H7 (cell line): ENCODE data around the gene SLC22A3. TPM values are rescaled to one million over a fixed set of nuclear protein-coding genes. Genes with fewer than 3 reads are reported as not detected.
"Not testable (repeated sequence)": the region's sequence is repeated elsewhere in the genome, so short reads cannot be mapped to it uniquely, and the experiment has no call there.

Experiments used
- DNase-seq: peaks from one replicate; pipeline ENCODE4 v3.0.0; 2012
- H3K27me3 ChIP-seq: 2 replicates; pipeline ENCODE4 v1.6.0; 2011; ENCODE audit warnings: mild to moderate bottlenecking, low read length; ENCODE audit not compliant: control insufficient read depth, insufficient read depth
- H3K36me3 ChIP-seq: replicated peaks from 2 replicates; pipeline ENCODE4 v1.5.1; 2011; ENCODE audit warnings: low read length; ENCODE audit not compliant: control insufficient read depth, insufficient read depth
- H3K4me3 ChIP-seq: 2 replicates; pipeline ENCODE4 v1.5.1; 2011; ENCODE audit warnings: low read depth, mild to moderate bottlenecking, control low read depth, low read length, moderate library complexity; ENCODE audit not compliant: insufficient read depth
- total RNA-seq: library from RNA; depleted of rRNA; stranded (reverse); fragments of >200 nt; shearing (Covaris generic); gene quantifications from 2 replicates; pipeline ENCODE4 v1.2.3, GENCODE V29; 2014

SLC22A3 gene
- total RNA-seq, 1 experiment from 2014 or later = 23.9 TPM

- Histone ChIP-seq H3K4me3 (no peak overlapping the region), H3K27me3 (no peaks in the 10 kb centered on the region), H3K36me3 (no peaks in the 10 kb centered on the region)
- DNase-seq = no peak
Measured at GRCh38 chr6:160374836-160375560, 26.8 kb downstream of the SLC22A3 start.

GRCh38 chr6:160375561-160375949, 27.4 kb downstream of the SLC22A3 start:
- H3K27me3 ChIP-seq = no peaks in the 10 kb centered on the region
- no peak for DNase-seq

DNA sequence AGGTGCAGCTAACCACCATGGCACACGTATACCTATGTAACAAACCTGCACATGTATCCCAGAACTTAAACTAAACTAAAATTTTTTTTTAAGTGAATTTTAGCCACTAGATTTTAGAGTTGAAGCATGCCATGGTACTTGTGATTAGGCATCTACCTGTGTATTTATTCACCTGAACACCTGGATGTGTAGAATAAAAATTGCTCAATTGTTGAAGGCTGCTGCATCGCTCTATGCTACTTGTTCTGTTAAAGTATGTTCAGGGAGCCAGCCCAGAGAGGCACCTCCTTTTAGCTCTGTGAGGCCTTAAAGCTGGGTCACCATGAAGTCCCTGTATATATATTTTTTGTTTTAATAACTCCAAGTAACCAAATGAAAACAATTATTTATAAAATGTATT, 28.3 kb downstream of the SLC22A3 start:
- Histone ChIP-seq H3K27me3 (no peaks in the 10 kb centered on the region), H3K4me3 (no peak overlapping the region), H3K36me3 (no peaks in the 10 kb centered on the region)
- no peak for DNase-seq

More at GRCh38 chr6:160375561-160375949, 27.4 kb downstream of the SLC22A3 start:
- Histone ChIP-seq H3K36me3 (no peaks in the 10 kb centered on the region), H3K4me3 (no peak overlapping the region)

DNA sequence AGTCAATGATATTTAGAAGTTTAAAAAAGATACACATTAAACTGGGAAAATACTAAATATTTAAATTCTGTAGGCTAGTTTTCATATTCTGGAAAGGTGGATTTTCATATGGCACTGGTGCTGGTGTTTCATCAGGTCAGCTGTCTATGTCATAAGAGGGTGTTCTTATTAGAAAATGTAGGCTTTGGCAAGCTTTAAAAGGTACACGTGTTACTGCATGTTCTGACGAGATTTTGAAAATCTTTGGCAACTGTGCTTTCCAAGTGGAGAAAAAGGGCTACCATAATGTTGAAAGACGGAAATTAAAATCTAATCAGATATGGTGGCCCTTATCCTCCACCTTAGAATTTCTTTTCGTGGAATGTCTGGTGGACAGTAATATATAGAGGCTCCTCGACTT, 30.0 kb downstream of the SLC22A3 start:
- Histone ChIP-seq H3K27me3 (no peaks in the 10 kb centered on the region), H3K4me3 (no peak overlapping the region), H3K36me3 (no peaks in the 10 kb centered on the region)
- DNase-seq = no peak

DNA sequence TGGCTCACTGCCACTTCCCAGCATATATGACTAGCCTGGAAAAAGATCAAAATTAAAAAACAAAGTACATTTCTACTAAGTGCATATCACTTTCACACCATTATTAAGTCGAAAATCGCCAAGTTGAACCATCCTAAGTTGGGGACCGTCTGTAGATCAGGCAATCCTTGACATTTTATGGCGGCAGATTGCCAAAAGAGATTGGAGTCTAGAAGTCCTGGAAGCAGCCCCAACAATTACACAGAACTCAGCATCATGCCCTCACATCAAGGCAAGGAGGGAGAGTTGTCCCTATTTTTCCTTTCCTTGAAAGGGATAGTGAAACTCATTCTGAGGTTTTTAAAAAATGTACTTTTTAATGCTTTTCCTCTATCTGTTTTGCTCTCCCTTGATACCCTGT, 30.7 kb downstream of the SLC22A3 start:
- H3K27me3 ChIP-seq = no peaks in the 10 kb centered on the region
- H3K36me3 ChIP-seq = no peaks in the 10 kb centered on the region
- no peak overlapping the region for H3K4me3 ChIP-seq
- DNase-seq = no peak

- DNase-seq = no peak
- no peaks in the 10 kb centered on the region for H3K36me3 ChIP-seq
- H3K27me3 ChIP-seq = no peaks in the 10 kb centered on the region
- H3K4me3 ChIP-seq = no peak overlapping the region
Measured at GRCh38 chr6:160379466-160379865, 31.3 kb downstream of the SLC22A3 start.

DNA sequence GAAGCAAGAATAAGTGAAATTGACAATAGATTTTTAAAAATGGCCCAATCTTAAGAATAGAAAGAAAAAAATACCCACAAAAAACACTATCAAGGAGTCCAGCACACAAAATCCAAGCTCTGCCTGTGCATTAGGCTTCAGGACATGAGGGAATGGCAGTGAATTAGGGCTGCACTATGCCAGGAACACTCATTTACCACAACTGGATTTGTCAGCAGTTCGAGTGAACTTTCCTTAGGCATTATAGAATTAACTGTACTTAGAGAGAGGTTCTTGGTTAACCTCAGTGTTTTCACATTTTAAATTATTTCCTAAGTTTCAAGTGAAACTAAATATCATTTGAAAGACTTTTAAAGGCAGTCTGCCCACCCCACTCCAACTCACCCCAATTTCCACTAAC, 34.8 kb downstream of the SLC22A3 start:
- no peaks in the 10 kb centered on the region for H3K27me3 ChIP-seq

GRCh38 chr6:160386869-160387530, 38.8 kb downstream of the SLC22A3 start:
- no peak for DNase-seq
- H3K36me3 ChIP-seq = no peaks in the 10 kb centered on the region
- no peak overlapping the region for H3K4me3 ChIP-seq
- H3K27me3 ChIP-seq = no peaks in the 10 kb centered on the region

More for the DNA sequence above, 34.8 kb downstream of the SLC22A3 start:
- Histone ChIP-seq H3K36me3 (no peaks in the 10 kb centered on the region), H3K4me3 (no peak overlapping the region)
- no peak for DNase-seq

DNA sequence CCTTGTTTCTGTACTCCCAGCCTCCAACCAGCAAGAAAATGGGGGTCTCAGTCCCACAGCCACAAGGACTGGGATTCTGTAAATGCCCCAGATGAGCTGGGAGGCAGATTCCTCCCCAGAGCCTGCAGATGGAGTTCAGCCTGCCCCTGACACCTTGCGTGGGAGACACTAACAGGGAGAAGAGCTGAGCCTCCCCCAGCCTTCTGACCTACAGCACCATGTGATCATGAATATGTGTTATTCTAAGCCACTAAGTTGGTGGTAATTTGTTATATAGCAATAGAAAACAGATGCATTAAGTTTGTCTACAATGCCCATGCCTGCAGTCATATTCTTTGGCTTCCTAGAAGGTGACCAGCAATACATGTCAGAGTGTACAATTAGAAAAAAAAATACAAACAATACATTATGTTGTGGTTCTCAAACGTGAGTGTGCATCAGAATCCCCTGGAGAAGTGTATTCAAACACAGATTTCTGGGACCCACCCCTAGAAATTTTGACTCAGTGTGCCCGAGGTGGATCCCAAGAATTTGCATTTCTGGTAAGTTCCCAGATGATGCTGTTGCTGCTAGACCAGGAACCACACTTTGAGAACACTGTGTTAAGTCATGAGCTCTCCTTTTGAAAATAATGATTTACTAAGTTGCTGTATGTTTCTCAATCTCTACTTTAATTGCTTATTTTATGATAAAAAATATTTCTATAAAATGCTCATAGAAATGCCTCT, 39.9 kb downstream of the SLC22A3 start:
- H3K36me3 ChIP-seq = no peaks in the 10 kb centered on the region
- H3K27me3 ChIP-seq = no peaks in the 10 kb centered on the region
- no peak for DNase-seq
- no peak overlapping the region for H3K4me3 ChIP-seq

GRCh38 chr6:160388922-160389321, 40.7 kb downstream of the SLC22A3 start:
- H3K36me3 ChIP-seq = no peaks in the 10 kb centered on the region
- no peaks in the 10 kb centered on the region for H3K27me3 ChIP-seq
- H3K4me3 ChIP-seq = no peak overlapping the region
- no peak for DNase-seq

- H3K36me3 ChIP-seq = no peaks in the 10 kb centered on the region
- no peak for DNase-seq
- no peaks in the 10 kb centered on the region for H3K27me3 ChIP-seq
- H3K4me3 ChIP-seq = no peak overlapping the region
Measured at GRCh38 chr6:160391419-160392116, 43.4 kb downstream of the SLC22A3 start.

GRCh38 chr6:160393442-160393841, 45.3 kb downstream of the SLC22A3 start:
- not testable (repeated sequence) for H3K36me3 ChIP-seq, DNase-seq, H3K4me3 ChIP-seq, H3K27me3 ChIP-seq

DNA sequence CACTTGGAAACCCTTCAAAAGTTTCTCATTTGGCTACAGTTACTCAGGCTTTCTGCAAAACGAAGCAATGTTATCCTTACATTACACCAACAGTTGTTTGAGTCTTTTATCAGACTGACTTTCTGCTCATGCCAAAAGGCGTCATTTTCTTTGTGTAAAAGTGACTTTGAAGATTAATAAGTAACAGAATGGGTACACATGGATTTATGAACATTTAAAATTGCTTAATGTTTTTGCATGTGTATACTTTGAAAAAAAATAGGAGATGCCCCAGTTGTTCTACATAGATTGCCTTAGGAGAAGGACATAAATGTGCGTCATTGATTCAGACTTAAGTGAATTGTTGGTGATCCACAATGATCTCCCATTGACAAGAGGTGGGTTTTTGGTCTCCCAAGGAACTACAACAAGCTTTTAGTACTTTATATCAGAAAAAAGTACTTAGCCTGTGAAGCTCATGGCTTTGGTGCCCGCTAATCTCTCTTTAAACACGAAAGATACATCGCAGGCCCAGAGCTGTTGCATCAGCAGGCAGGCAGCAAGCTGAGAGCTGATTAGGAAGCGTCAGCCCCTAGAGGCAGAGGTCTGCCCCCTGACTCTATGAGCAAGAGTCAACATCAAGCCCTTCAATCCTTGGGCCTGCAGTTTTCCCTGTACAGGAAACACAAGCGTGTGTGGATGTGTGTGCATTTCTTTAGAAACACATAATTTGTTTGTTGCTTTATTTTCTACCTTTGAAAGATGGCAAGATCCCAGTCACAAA, 45.9 kb downstream of the SLC22A3 start:
- peak; percentile 57 for DNase-seq
- Histone ChIP-seq H3K4me3 (no peak overlapping the region), H3K36me3 (no peaks in the 10 kb centered on the region), H3K27me3 (no peaks in the 10 kb centered on the region)

DNA sequence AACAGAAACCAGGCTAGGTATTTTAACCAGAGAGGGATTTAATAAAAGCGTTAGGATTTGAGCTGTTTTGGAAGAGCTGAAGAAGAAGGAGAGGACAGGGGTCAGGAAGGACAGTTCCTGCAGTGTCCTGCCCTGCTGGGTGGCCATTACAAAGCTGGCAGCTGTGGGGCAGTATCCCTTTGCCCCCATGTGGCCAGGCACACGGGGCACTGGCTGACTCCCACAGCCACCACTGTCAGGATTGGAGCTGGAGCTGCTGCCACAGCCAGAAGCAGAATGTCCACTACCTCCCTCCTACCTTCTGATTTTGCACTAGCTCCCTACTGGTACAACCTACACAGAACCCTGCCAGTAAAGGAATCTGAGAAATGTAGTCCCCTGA, 46.5 kb downstream of the SLC22A3 start:
- Histone ChIP-seq H3K27me3 (no peaks in the 10 kb centered on the region), H3K4me3 (no peak overlapping the region), H3K36me3 (no peaks in the 10 kb centered on the region)
- DNase-seq = no peak
